ENCODE data around the gene ARF6. TPM values are rescaled to one million over a fixed set of nuclear protein-coding genes. Genes with fewer than 3 reads are reported as not detected.

The ARF6 gene
- polyA plus RNA-seq, 1 of the 3 experiments (the other 2 are of a cell fraction): 45.2 TPM

DNA sequence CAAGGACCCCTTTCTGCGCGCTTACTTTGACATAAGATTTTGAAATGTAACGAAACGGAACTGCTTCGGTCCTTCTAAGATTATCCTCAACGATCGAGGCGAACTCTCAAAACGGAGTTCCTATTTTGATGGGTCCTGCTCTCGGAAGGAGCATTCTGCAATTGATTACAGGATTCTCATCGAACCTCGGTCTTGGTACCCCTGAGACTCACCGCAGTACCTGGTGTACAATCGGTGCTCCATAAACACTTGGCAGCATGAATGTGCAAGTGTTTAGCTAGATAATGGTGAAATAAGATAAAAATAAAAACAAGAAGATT, 39.8 kb upstream of the ARF6 start:
- no peaks in the 10 kb centered on the region for H3K9me2 ChIP-seq
- no peak for TF ChIP-seq TAF1 (IDR thresholded peaks at IDR 0.05; ENCODE audit: borderline replicate concordance, low read depth, low read length)
- TF ChIP-seq RFX5 (IDR thresholded peaks at IDR 0.05; ENCODE audit: low read length): no peak
- TF ChIP-seq MEF2A (IDR thresholded peaks at IDR 0.05; ENCODE audit: borderline replicate concordance, low read depth): no peak
- TF ChIP-seq, protein P1, sequence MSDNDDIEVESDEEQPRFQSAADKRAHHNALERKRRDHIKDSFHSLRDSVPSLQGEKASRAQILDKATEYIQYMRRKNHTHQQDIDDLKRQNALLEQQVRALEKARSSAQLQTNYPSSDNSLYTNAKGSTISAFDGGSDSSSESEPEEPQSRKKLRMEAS (IDR thresholded peaks at IDR 0.05; ENCODE audit: low read depth): no peak
- no peak for TF ChIP-seq RCOR1 (IDR thresholded peaks at IDR 0.05; ENCODE audit: low read length)
- TF ChIP-seq TCF12 (IDR thresholded peaks at IDR 0.05): no peak
- no peak for TF ChIP-seq ELF1 (IDR thresholded peaks at IDR 0.05)
- TF ChIP-seq, protein P2, sequence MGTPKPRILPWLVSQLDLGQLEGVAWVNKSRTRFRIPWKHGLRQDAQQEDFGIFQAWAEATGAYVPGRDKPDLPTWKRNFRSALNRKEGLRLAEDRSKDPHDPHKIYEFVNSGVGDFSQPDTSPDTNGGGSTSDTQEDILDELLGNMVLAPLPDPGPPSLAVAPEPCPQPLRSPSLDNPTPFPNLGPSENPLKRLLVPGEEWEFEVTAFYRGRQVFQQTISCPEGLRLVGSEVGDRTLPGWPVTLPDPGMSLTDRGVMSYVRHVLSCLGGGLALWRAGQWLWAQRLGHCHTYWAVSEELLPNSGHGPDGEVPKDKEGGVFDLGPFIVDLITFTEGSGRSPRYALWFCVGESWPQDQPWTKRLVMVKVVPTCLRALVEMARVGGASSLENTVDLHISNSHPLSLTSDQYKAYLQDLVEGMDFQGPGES (IDR thresholded peaks at IDR 0.05; ENCODE audit: low read depth, low read length): no peak
- TF ChIP-seq FOSL2 (IDR thresholded peaks at IDR 0.05; ENCODE audit: borderline replicate concordance, low read depth): no peak
- TF ChIP-seq SIN3A (IDR thresholded peaks at IDR 0.05; ENCODE audit: borderline replicate concordance, low read depth, low read length): no peak
- no peak for TF ChIP-seq USF1 (IDR thresholded peaks at IDR 0.05; ENCODE audit: borderline replicate concordance, low read depth)
- TF ChIP-seq, protein P3, sequence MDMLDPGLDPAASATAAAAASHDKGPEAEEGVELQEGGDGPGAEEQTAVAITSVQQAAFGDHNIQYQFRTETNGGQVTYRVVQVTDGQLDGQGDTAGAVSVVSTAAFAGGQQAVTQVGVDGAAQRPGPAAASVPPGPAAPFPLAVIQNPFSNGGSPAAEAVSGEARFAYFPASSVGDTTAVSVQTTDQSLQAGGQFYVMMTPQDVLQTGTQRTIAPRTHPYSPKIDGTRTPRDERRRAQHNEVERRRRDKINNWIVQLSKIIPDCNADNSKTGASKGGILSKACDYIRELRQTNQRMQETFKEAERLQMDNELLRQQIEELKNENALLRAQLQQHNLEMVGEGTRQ (IDR thresholded peaks at IDR 0.05; ENCODE audit: borderline replicate concordance, low read depth, low read length): no peak
- ChIA-PET CTCF (interaction anchor here (0.6 to 14.5 kb wide), 37 partner anchors 8 to 715 kb away, joined by 3 to 202 read pairs (median 4); partner anchors contain the start of genes DNAAF2 and VCPKMT), POLR2A (interaction anchor here (0.8 to 2.1 kb wide), 4 partner anchors 9 to 233 kb away, joined by 3 to 18 read pairs (median 6); partner anchors contain the start of genes MGAT2 and RPL36AL)
- H3K27ac ChIP-seq (ENCODE audit: low read depth in 2 of 2, low read length in 1 of 2): peak overlapping the region; percentile 80 to 87
- H4K20me1 ChIP-seq (ENCODE audit: insufficient read depth): no peaks in the 10 kb centered on the region
- H3K36me3 ChIP-seq (replicated peaks in 1 of 2; ENCODE audit: control insufficient read depth in 1 of 2, insufficient read depth in 2 of 2, low read length in 1 of 2): peaks cover 23 to 30% of the 10 kb centered on the region in 2 experiments
- 3% methylated on average over 14 of the region's 14 CpGs for WGBS (ENCODE audit: low lambda C conversion rate)
- H3K79me2 ChIP-seq (ENCODE audit: insufficient read depth): peaks cover 45% of the 10 kb centered on the region
- peak overlapping the region; percentile 90; the same call in 1 of the 2 replicates for H3K9ac ChIP-seq
- peaks cover 19% of the 10 kb centered on the region for H3F3A ChIP-seq (replicated peaks; ENCODE audit: insufficient read depth)
- peak overlapping the region; percentile 97 for H2AFZ ChIP-seq (ENCODE audit: low read depth)
- H3K9me3 ChIP-seq: no peaks in the 10 kb centered on the region
- DNase-seq: peak; percentile 34
- peak overlapping the region; percentile 86 for H3K4me2 ChIP-seq
- peak overlapping the region; percentile 85 to 87 for H3K4me3 ChIP-seq (ENCODE audit: low read depth in 2 of 2, low read length in 1 of 2)
- H3K27me3 ChIP-seq (ENCODE audit: insufficient read depth): no peaks in the 10 kb centered on the region
- peaks cover 0 to 3% of the 10 kb centered on the region in 2 experiments; a peak in 3 of 4 replicates for H3K4me1 ChIP-seq (ENCODE audit: control insufficient read depth in 1 of 2, insufficient read depth in 2 of 2, low read depth in 1 of 2, low read length in 1 of 2)
